HG03442 (cell line): ENCODE results near the gene BNIP3.
"Not testable (repeated sequence)": the region's sequence is repeated elsewhere in the genome, so short reads cannot be mapped to it uniquely, and the experiment has no call there.

Experiments used
- ATAC-seq: cut with Tn5 transposase; IDR thresholded peaks from one replicate; pipeline ENCODE4 v1.9.1; 2021; ENCODE audit warnings: mild to moderate bottlenecking, moderate library complexity; ENCODE audit not compliant: unreplicated experiment

BNIP3 gene

DNA sequence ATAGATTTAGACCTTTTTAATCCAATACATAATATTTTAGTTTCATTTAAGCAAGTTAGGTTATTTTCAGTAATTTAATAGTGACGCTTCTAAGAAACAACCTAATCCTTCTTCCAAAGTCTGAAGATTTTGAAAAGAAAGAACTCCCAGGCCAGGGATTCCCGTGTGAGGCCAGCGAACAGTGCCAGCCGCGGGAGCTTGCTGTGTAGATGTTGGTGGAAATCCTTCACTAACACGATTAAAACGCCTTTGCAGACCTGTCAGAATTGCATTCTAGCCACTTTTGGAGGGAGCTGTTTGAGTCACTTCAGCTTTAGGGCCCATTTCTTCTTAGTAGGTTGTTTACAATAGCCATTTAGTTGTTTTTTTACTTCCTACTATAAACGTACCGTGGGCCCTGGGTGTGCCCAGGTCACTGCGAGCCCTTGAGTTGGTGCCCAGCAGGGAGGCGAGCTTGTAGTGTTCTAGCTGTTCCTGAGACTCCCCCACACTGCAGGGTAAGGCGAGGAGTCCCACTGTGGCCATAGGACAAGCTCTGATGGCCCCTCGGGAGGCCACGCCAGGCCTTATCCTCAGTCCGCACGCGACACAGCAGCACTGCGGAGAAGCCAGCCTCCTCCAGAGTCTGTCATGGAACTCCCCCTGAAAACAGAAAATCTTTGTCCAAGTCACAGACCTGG, 48.6 kb downstream of the BNIP3 start:
- ATAC-seq, result no peak

GRCh38 chr10:131931981-131932380, 49.7 kb downstream of the BNIP3 start:
- ATAC-seq, result no peak

DNA sequence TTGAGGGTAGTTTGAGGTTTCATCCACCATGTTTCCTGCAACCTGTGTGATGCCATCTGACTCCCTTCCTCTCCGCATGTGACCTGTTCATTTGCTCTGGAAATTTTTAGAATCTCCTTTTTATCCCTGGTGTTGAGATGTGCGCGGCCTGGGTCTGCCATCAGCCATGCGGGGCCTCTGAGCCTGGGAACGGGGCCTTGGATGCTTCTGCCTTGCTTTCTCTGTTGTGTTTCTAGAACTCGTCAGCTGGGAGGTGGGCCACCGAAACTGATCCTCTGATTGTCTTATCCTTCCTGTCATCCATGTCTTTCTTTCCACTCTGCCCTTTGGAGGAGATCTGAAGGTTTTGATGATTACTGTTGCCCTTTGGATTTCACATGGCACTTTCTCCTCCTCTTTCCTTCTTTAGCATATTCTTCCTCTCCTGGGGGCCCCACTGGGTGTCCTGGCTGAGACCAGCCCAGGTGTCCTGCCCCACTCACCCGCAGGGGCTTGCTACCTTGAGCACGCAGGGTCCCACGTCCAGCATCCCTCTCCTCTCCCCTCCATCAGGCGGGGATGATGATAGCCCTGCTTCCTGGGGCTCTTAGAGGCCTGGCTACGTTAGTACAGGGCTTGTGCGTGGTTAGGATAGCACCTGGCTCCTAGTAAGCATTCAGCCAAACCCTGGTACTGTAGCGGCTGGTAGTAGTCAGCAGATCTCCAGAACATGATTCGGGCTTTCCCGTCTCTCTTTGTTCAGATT, 51.0 kb downstream of the BNIP3 start:
- ATAC-seq, result no peak

DNA sequence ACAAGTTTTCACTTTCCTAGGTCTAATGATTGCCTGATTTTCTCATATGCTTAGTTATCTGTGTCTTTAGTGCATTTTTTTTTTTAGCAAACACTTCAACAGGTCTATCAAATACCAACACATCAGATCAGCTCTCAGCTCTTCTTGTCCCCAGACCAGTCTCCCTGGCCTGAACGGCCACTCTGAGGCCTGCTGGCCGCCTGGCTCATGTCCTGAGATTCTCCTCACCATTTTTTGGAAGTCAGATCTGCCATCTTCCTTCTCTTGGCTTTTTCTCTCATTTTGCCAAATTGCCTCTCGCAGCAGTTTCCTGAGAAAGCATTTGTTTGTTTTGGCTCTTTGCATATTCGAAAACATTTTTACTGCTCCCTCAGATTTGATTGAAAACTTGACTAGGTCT, 51.6 kb downstream of the BNIP3 start:
- no peak for ATAC-seq

DNA sequence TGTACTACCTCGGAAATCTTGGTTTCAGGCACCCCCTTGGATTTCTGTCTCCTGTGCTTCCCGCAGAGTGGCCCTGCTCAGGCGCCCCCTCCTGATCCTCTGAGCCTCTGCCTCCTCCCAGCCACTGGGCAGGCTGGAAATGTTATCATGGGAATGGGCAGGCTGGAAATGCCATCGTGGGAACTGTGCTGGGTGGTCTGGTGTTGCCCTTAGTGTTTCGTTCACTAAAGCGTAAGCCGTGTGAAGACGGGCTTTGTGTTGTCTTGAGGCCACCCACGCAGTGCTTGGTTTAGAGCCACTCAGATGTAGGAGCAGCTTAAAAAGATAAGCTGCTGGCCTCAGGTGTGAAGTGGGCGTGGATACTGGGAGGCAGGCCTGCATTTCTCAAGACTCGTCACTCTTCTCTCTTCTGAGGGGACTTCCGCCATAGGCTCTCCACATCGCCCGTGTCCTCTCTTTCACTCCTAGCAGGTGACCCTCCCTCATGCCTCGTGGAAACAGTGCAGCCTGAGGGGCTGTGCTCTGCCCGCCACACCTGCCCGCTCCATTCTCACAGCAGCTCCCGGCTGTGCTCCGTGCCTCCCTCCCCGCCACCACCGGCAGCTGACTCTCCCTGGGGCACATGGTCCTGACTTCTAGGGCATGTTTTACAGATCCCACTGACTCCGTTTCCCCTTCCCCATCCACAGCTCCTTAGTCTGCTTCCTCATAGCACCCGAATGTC, 52.4 kb downstream of the BNIP3 start:
- ATAC-seq, result no peak

GRCh38 chr10:131928248-131929095, 53.3 kb downstream of the BNIP3 start:
- ATAC-seq, result peak; percentile 90

- ATAC-seq, result no peak
These were observed 54.8 kb downstream of the BNIP3 start for GRCh38 chr10:131926743-131927595.

DNA sequence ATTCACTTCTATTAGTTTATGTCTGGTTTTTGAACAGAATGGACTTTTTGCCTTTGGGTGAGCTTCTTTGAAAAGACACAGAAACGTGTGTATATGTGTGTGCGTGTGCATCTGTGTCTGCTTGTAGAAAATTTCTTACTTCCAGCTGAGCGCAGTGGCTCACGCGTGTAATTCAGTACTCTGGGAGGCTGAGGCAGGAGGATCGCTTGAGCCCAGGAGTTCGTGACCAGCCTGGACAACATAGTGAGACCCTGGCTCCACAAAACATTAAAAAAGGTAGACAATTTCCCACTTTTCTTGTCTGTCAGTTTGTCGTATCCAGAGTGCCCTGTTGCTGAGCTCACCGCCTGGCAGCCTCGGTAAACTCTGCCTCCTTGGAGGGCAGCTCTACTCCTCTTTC, 55.5 kb downstream of the BNIP3 start:
- no peak for ATAC-seq

GRCh38 chr10:131925716-131926115, 56.0 kb downstream of the BNIP3 start:
- no peak for ATAC-seq

DNA sequence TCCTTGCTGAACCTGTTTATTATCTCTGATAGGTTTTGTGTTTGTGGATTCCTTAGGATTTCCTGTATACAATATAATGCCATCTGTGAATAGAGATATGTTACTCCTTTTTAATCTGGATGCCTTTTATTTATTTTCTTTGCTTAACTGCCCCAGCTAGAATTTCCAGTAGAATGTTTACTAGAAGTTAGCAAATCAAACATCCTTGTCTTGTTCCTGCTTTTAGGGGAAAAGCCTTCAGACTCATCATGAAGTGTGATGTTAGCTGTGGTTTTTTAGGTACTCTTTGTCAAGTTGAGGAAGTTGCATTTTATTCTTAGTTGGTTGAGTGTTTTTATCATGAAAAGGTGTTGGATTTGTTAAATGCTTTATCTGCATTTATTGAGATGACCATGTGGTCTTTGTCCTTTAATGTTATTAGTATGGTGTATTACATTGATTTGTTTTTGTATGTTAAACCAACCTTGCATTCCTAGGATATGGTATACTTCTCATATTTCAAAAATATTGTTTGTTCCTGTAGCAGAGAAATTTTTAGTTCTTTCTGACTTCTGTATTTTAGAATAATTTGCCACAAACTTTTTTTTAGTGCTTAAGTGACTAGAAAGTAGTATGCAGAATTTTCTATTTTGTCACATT, 56.6 kb downstream of the BNIP3 start:
- ATAC-seq, result no peak

DNA sequence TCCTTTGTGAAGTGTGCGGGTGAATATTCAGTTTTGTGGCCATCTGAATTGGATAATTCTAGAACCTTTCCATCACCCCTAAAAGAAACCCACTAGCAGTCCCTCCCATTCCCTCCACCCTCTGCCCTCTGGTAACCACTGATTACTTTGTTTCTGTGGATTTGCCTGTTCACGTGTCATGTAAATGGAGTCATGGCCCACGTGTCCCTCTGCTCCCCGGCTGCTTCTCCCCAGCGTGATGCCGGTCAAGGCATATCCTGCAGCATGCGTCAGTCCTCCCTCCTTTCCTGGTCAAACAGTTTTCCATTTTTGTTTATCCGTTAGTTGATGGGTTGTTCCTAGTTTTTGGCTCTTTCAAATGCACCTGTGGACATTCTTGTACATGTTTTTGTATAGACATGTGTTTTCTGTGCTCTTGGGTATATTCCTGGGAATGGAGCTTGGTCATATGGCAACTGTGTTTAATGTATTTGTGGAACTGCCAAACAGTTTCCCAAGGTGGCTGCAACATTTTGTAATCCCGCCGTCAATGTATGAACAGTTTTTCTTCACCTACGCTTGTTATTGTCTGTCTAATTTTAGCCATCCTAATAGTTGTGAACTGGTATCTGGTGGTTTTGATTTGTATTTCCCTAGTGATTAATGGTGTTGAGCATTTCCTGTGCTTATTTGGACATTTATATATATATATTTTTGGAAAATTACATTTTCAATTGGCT, 58.5 kb downstream of the BNIP3 start:
- no peak for ATAC-seq

DNA sequence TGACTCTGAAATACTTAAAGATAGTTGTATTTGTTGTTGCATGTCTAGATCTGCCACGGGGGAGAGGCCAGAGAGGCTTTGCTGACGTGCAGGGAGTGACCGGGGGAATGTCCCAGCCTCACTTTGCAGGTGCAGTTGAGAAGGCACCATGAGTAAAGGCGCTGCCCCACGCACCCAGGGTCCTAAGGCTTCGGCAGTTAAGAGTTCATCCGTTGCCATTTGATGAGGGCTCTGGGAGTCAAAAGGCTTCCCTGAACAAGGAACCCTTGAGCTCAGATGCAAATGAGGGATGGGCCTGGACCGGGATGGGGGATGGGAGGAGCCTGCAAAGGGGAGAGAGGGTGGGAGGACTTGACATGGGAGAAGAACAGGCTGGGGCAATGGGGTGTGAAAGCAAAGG, 60.5 kb downstream of the BNIP3 start:
- ATAC-seq, result peak; percentile 87

- ATAC-seq, result no peak
These were observed 61.0 kb downstream of the BNIP3 start for GRCh38 chr10:131920693-131921092.

DNA sequence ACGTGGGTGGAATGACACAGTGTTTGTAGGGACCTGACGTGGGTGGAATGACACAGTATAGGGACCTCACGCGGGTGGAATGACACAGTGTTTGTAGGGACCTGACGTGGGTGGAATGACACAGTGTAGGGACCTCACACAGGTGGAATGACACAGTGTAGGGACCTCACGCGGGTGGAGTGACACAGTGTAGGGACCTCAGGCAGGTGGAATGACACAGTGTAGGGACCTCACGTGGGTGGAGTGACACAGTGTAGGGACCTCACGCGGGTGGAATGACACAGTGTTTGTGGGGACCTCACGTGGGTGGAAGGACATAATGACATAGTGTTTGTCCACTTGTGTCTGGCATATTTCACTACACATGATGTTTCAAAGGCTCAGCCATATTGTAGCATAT, 61.6 kb downstream of the BNIP3 start:
- ATAC-seq, result no peak

- ATAC-seq, result not testable (repeated sequence)
These were observed 62.3 kb downstream of the BNIP3 start for GRCh38 chr10:131919461-131919860.
